Fibroblast of lung (primary cell): ENCODE data around the gene CD79B. TPM values are rescaled to one million over a fixed set of nuclear protein-coding genes. Genes with fewer than 3 reads are reported as not detected.

ENCODE experiments used
- DNase-seq, 2 donors: peaks; one replicate each; pipeline versions ENCODE4 v3.0.0 to v3.0.0-alpha.2; 2010; ENCODE audit warnings: low read depth in 2 of 2
- H2AFZ ChIP-seq: 2 replicates; pipeline ENCODE4 v1.5.1; 2012; ENCODE audit warnings: low read length, control low read depth, inconsistent platforms
- H3K27ac ChIP-seq: 2 replicates; pipeline ENCODE4 v1.5.1; 2011; ENCODE audit warnings: low read length, control low read depth; ENCODE audit not compliant: insufficient read depth
- H3K27me3 ChIP-seq: 2 replicates; pipeline ENCODE4 v1.5.1; 2011; ENCODE audit warnings: mild to moderate bottlenecking, low read length; ENCODE audit not compliant: control insufficient read depth, insufficient read depth
- H3K36me3 ChIP-seq: 2 replicates; pipeline ENCODE4 v1.5.1; 2011; ENCODE audit warnings: low read length; ENCODE audit not compliant: control insufficient read depth, insufficient read depth
- H3K4me1 ChIP-seq: 2 replicates; pipeline ENCODE4 v1.5.1; 2011; ENCODE audit warnings: low read length; ENCODE audit not compliant: control insufficient read depth, insufficient read depth; ENCODE audit errors: extremely low read depth
- H3K4me2 ChIP-seq: 2 replicates; pipeline ENCODE4 v1.5.1; 2011; ENCODE audit warnings: low read length, control low read depth; ENCODE audit not compliant: insufficient read depth; ENCODE audit errors: extremely low read depth
- H3K4me3 ChIP-seq, 4 experiments: fragments of 200-600 bp in 1 of 4; sonication (generic) in 1 of 4; replicated peaks in 1 of 4; 2 replicates each; pipeline ENCODE4 v1.5.1; 2011 to 2016; ENCODE audit warnings: low read length in 4 of 4, low read depth in 3 of 4, mild to moderate bottlenecking in 3 of 4, control low read depth in 2 of 4, inconsistent platforms in 1 of 4, mixed read lengths in 1 of 4; ENCODE audit not compliant: insufficient read depth in 1 of 4; ENCODE audit errors: control extremely low read depth in 1 of 4
- H3K79me2 ChIP-seq: 2 replicates; pipeline ENCODE4 v1.5.1; 2012; ENCODE audit warnings: mild to moderate bottlenecking, low read length, inconsistent platforms; ENCODE audit not compliant: control insufficient read depth, insufficient read depth
- H3K9ac ChIP-seq: 2 replicates; pipeline ENCODE4 v1.5.1; 2011; ENCODE audit warnings: mild to moderate bottlenecking, low read length, control low read depth; ENCODE audit not compliant: insufficient read depth
- H3K9me3 ChIP-seq: 2 replicates; pipeline ENCODE4 v1.5.1; 2012; ENCODE audit warnings: low read depth, low read length; ENCODE audit not compliant: control insufficient read depth, insufficient read depth
- H4K20me1 ChIP-seq: 2 replicates; pipeline ENCODE4 v1.5.1; 2011; ENCODE audit warnings: low read length; ENCODE audit not compliant: control insufficient read depth, insufficient read depth; ENCODE audit errors: extremely low read depth
- EZH2 ChIP-seq: IDR thresholded peaks from 2 replicates; pipeline ENCODE4 v1.5.1; 2012; ENCODE audit warnings: low read length, control low read depth, mild to moderate bottlenecking; ENCODE audit errors: missing control alignments
- polyA plus RNA-seq, 2 donors: library from polyadenylated mRNA; depleted of rRNA in 1 of 2; stranded (reverse) in 1 of 2; unstranded in 1 of 2; fragments of >200 nt; gene quantifications; 2 replicates each; pipeline ENCODE4 v1.2.1, GENCODE V29; 2011 to 2012; ENCODE audit warnings: missing spikeins in 1 of 2
- total RNA-seq: library from RNA; depleted of rRNA; stranded (reverse); fragments of >200 nt; gene quantifications from 2 replicates; pipeline ENCODE4 v1.2.1, GENCODE V29; 2014
- TF ChIP-seq, protein P1 (sequence below), 2 donors: IDR thresholded peaks in 1 of 2; conservative IDR thresholded peaks in 1 of 2; 1 replicate in 1 of 2; 2 replicates in 1 of 2; pipeline ENCODE4 v1.5.1; 2011 to 2012; ENCODE audit warnings: low read length in 2 of 2, control low read depth in 1 of 2, inconsistent platforms in 1 of 2, low read depth in 1 of 2, mild to moderate bottlenecking in 1 of 2

Gene CD79B
- total and polyA plus RNA-seq, 2 donors (not counting 1 experiment from before 2014, with no cell fraction given), result 0.17 to 0.72 TPM

DNA sequence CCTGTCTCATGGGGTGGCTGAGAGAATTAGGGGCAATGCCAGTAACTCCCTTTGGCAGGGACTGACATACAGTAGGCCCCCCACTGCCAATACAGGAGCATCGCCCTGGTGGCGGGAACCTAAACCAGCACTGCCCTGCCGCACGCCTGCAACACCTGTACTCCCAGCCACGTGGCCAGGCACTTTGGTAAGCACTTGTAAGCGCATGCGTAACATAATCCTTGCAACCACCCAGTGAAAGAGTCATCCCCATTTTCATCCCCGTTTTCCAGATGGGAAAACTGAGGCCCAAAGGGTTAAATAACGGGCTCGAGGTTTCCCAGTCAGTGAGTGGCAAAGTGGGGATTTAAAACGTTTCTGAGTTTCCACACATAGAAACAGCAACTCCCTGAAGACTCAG is 23.1 kb upstream of the CD79B start:
- Histone ChIP-seq H3K27me3 (no peaks in the 10 kb centered on the region), H3K9ac (no peak overlapping the region), H3K4me2 (no peak overlapping the region), H2AFZ (no peak overlapping the region), H4K20me1 (no peaks in the 10 kb centered on the region), H3K79me2 (no peaks in the 10 kb centered on the region), H3K9me3 (no peaks in the 10 kb centered on the region), H3K36me3 (no peaks in the 10 kb centered on the region), H3K4me3 (no peak overlapping the region), H3K27ac (no peak overlapping the region), H3K4me1 (no peaks in the 10 kb centered on the region)
- TF ChIP-seq, protein P1, sequence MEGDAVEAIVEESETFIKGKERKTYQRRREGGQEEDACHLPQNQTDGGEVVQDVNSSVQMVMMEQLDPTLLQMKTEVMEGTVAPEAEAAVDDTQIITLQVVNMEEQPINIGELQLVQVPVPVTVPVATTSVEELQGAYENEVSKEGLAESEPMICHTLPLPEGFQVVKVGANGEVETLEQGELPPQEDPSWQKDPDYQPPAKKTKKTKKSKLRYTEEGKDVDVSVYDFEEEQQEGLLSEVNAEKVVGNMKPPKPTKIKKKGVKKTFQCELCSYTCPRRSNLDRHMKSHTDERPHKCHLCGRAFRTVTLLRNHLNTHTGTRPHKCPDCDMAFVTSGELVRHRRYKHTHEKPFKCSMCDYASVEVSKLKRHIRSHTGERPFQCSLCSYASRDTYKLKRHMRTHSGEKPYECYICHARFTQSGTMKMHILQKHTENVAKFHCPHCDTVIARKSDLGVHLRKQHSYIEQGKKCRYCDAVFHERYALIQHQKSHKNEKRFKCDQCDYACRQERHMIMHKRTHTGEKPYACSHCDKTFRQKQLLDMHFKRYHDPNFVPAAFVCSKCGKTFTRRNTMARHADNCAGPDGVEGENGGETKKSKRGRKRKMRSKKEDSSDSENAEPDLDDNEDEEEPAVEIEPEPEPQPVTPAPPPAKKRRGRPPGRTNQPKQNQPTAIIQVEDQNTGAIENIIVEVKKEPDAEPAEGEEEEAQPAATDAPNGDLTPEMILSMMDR (conservative IDR thresholded peaks at IDR 0.05 in 1 of 2, IDR thresholded peaks at IDR 0.05 in 1 of 2; ENCODE audit: low read depth in 1 of 2, low read length in 2 of 2), result no peak
- TF ChIP-seq EZH2, result no peak
- DNase-seq, result no peak

DNA sequence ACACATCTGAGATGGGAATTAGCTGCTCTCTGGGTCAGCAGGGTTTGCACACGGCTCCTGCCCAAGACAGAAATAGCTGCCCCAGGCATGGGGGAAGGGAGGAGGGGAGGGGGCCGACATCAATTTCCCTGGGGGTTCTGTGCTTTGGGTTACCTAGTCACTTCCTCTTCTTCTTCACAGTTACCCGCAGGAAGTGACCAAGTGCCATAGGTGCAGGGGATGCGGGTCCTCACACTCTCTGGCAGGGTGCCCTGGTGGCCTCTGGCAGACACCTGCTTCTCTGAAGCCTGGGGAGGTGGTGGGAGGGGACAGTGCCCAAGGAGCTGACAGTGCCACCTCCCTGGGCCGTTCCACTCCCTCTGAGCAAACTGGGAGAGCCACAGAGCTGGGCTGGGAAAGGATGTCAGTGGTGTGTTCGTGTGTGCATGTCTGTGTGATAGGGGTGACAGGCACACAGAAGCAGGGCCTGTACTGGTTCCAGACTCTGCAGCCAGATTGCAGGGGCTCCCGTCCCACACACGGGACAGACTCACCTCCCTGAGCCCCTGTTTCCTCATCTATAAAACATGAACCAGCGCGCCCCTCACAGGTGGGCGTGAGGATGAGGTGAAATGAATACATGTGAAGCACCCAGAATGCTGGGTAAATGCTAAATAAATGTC is 22.4 kb upstream of the CD79B start:
- Histone ChIP-seq H3K9me3 (no peaks in the 10 kb centered on the region), H2AFZ (no peak overlapping the region), H3K27me3 (no peaks in the 10 kb centered on the region), H3K4me2 (no peak overlapping the region), H3K4me1 (no peaks in the 10 kb centered on the region), H3K79me2 (no peaks in the 10 kb centered on the region), H3K9ac (no peak overlapping the region), H3K36me3 (no peaks in the 10 kb centered on the region), H3K4me3 (no peak overlapping the region), H3K27ac (no peak overlapping the region), H4K20me1 (no peaks in the 10 kb centered on the region)
- TF ChIP-seq, protein P1 (conservative IDR thresholded peaks at IDR 0.05 in 1 of 2, IDR thresholded peaks at IDR 0.05 in 1 of 2; ENCODE audit: low read depth in 1 of 2, low read length in 2 of 2), result no peak
- no peak for TF ChIP-seq EZH2
- no peak for DNase-seq

DNA sequence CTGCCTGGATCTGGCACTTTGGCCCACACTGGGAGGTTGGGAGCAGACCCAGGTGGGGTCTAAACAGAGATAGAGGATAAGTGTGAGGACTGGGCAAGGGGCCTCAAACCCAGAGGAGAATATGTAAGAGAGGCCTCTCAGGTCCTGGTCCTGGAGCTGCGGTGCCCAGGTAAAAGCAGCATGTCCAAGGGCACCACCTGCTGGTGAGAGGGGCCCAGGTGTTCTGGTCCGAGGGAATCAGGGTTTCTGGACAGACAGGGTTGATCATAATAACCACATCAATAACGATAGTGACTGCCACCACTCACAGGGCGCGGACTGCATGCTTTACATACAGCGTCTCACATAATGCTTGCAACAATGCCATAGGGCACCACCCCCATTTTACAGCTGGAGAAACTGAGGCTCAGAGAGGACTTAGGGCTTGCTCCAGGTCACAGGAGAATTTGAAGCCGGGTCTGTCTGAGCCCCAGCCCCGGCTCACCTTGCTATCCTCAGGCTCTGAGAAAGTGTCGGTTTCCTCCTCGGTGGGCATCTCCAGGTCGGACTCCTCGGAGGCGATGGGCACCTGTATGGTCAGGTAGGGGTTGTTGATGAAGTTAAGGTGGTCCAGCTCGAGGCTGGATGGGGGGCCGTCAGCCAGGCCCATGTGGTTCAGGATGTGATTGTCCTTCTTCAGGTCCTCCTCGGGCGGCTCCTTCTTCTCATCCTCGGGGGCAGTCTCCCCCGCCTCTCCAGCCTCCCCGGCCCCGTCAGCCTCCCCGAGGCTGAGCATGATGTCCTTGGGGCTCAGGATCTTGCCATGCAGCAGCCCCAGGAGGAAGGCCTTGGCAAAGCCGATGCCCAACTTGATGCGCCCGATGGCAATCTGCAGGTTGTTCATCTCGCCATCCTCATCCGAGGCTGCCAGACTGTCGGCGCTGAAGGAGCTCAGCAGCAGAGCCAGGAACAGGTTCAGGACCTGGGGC is 19.1 kb upstream of the CD79B start:
- Histone ChIP-seq H3K9ac (no peak overlapping the region), H3K4me1 (no peaks in the 10 kb centered on the region), H3K27me3 (no peaks in the 10 kb centered on the region), H3K79me2 (no peaks in the 10 kb centered on the region), H4K20me1 (no peaks in the 10 kb centered on the region), H3K4me3 (no peak overlapping the region), H2AFZ (no peak overlapping the region), H3K36me3 (no peaks in the 10 kb centered on the region), H3K4me2 (no peak overlapping the region), H3K27ac (no peak overlapping the region), H3K9me3 (no peaks in the 10 kb centered on the region)
- TF ChIP-seq, protein P1 (conservative IDR thresholded peaks at IDR 0.05 in 1 of 2, IDR thresholded peaks at IDR 0.05 in 1 of 2; ENCODE audit: low read depth in 1 of 2, low read length in 2 of 2), result peak in 1 of 2 donors; percentile 12
- no peak for TF ChIP-seq EZH2
- no peak for DNase-seq
